HepG2 (cell line): ENCODE measurements around the gene PRRT2. TPM values are rescaled to one million over a fixed set of nuclear protein-coding genes. Genes with fewer than 3 reads are reported as not detected.

Source experiments
- AHR ChIP-seq: IDR thresholded peaks from 2 replicates; pipeline ENCODE4 v1.6.1; 2018; ENCODE audit warnings: missing genetic modification reagents, missing compliant biosample characterization
- ATM ChIP-seq: fragments of 450-650 bp; IDR thresholded peaks from 2 replicates; pipeline ENCODE4 v1.7.1; 2017; ENCODE audit warnings: mild to moderate bottlenecking, borderline replicate concordance
- KLF9 ChIP-seq: IDR thresholded peaks from 2 replicates; pipeline ENCODE4 v1.6.1; 2016; ENCODE audit warnings: low read depth
- NR3C1 ChIP-seq: sonication (generic); formaldehyde crosslinking; IDR thresholded peaks from 2 replicates; pipeline ENCODE4 v1.4.0; 2020; ENCODE audit warnings: missing genetic modification reagents
- SMAD9 ChIP-seq: sonication (generic); formaldehyde crosslinking; IDR thresholded peaks from 2 replicates; pipeline ENCODE4 v1.5.1; 2020; ENCODE audit warnings: mild to moderate bottlenecking, missing genetic modification reagents
- SMARCE1 ChIP-seq: fragments of 450-650 bp; IDR thresholded peaks from 2 replicates; pipeline ENCODE4 v1.6.1; 2017; ENCODE audit warnings: borderline replicate concordance
- ZFP36 ChIP-seq: fragments of 150-350 bp; IDR thresholded peaks from 2 replicates; pipeline ENCODE4 v1.6.1; 2018; ENCODE audit warnings: borderline replicate concordance, low read length, low read depth; ENCODE audit not compliant: partially characterized antibody
- ZNF230 ChIP-seq: sonication (generic); formaldehyde crosslinking; IDR thresholded peaks from 2 replicates; pipeline ENCODE4 v1.4.0; 2020; ENCODE audit warnings: mild to moderate bottlenecking, missing genetic modification reagents
- ZNF24 ChIP-seq: fragments of 450-650 bp; IDR thresholded peaks from 2 replicates; pipeline ENCODE4 v1.6.1; 2017; ENCODE audit warnings: antibody characterized with exemption, mild to moderate bottlenecking
- ZNF263 ChIP-seq: sonication (generic); formaldehyde crosslinking; IDR thresholded peaks from 2 replicates; pipeline ENCODE4 v1.4.0; 2020; ENCODE audit warnings: missing genetic modification reagents
- ZNF430 ChIP-seq: sonication (generic); formaldehyde crosslinking; IDR thresholded peaks from 2 replicates; pipeline ENCODE4 v1.9.0; 2021; ENCODE audit warnings: mild to moderate bottlenecking, missing genetic modification reagents
- ZNF432 ChIP-seq: sonication (generic); formaldehyde crosslinking; IDR thresholded peaks from 2 replicates; pipeline ENCODE4 v1.5.0; 2020; ENCODE audit warnings: missing genetic modification reagents, mild to moderate bottlenecking, borderline replicate concordance
- ZNF572 ChIP-seq: sonication (generic); formaldehyde crosslinking; IDR thresholded peaks from 2 replicates; pipeline ENCODE4 v1.5.1; 2020; ENCODE audit warnings: mild to moderate bottlenecking, missing genetic modification reagents
- ZNF713 ChIP-seq: sonication (generic); formaldehyde crosslinking; IDR thresholded peaks from 2 replicates; pipeline ENCODE4 v1.4.0; 2020; ENCODE audit warnings: mild to moderate bottlenecking, missing genetic modification reagents
- ZNF775 ChIP-seq: sonication (generic); formaldehyde crosslinking; IDR thresholded peaks from 2 replicates; pipeline ENCODE4 v1.4.0; 2020; ENCODE audit warnings: missing genetic modification reagents, mild to moderate bottlenecking, moderate library complexity, borderline replicate concordance
- polyA plus RNA-seq, 8 experiments: library from polyadenylated mRNA; depleted of rRNA in 3 of 8; stranded (reverse) in 7 of 8; unstranded in 1 of 8; fragments of >200 nt; fragmentation: Illumina TruSeq in 4 of 8; extraction: Trizol in 4 of 8; gene quantifications; 2 replicates each; pipeline versions ENCODE4 v1.2.1 to v1.2.3, GENCODE V29; 2011 to 2016; ENCODE audit warnings: low read depth in 4 of 8, missing spikeins in 1 of 8, mixed read lengths in 1 of 8; ENCODE audit not compliant: insufficient read depth in 1 of 8
- total RNA-seq, 5 experiments: library from RNA; depleted of rRNA; stranded (reverse); fragments of >200 nt; fragmentation: Illumina TruSeq; extraction: Trizol; gene quantifications; 2 replicates each; pipeline ENCODE4 v1.2.3, GENCODE V29; 2016; ENCODE audit warnings: low read depth in 1 of 5
- TF ChIP-seq, protein P1 (sequence below): sonication (generic); formaldehyde crosslinking; IDR thresholded peaks from 2 replicates; pipeline ENCODE4 v1.5.1; 2020; ENCODE audit warnings: mild to moderate bottlenecking, missing genetic modification reagents, borderline replicate concordance
- TF ChIP-seq, protein P2 (sequence below): sonication (generic); formaldehyde crosslinking; IDR thresholded peaks from 2 replicates; pipeline ENCODE4 v1.4.0; 2020; ENCODE audit warnings: missing genetic modification reagents, borderline replicate concordance
- TF ChIP-seq, protein P3 (sequence below): IDR thresholded peaks from 2 replicates; pipeline ENCODE4 v1.6.1; 2016; ENCODE audit warnings: low read depth, missing genetic modification reagents, missing compliant biosample characterization

Gene PRRT2
- total and polyA plus RNA-seq, 2 of the 13 experiments (the other 11 are each of a cell fraction or from before 2014, with no cell fraction given): 0.51 to 1.1 TPM

DNA sequence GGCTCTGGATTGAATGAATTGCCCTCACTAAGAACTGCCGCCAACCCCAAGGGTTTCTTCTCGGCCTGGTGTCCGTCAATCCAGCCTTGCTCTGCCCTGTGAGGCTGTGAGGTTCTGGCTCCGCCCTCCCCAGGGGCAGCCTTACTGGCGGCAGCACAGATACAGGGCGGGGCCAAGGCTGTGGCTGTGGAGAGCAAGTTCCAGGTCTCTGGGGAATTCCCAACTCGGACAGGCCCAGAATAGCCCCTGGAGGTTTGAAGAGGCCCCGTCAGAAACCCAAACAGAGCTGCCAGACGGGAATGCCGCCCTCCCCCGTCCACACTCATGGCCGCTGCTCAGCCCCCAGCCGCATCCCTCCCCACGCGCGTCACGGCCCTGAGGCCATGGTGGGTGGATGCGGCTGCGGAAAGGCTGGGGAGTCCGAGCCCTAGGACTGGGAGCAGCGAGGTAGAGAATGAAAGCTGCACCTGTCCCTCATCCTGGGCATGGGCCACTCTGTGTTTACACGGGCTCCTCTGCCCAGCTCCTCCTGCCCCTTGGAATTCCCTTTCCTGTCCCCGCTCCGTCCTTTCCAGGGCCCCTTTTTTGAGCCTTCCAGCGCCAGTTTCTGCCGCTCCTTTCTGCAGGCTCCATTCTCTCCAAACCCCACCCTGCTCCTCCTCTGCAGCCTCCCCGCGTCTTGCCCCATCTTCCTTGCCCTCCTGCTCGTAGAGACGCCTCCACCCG, 660 bp upstream of the PRRT2 start (continued):
- TF ChIP-seq, protein P1, sequence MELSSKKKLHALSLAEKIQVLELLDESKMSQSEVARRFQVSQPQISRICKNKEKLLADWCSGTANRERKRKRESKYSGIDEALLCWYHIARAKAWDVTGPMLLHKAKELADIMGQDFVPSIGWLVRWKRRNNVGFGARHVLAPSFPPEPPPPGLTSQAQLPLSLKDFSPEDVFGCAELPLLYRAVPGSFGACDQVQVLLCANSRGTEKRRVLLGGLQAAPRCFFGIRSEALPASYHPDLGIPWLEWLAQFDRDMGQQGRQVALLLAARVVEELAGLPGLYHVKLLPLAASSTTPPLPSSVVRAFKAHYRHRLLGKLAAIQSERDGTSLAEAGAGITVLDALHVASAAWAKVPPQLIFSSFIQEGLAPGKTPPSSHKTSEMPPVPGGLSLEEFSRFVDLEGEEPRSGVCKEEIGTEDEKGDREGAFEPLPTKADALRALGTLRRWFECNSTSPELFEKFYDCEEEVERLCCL: no peak
- TF ChIP-seq ZNF430 (CRISPR knock-in tag): no peak; the same call in 1 of the 2 replicates
- TF ChIP-seq, protein P2, sequence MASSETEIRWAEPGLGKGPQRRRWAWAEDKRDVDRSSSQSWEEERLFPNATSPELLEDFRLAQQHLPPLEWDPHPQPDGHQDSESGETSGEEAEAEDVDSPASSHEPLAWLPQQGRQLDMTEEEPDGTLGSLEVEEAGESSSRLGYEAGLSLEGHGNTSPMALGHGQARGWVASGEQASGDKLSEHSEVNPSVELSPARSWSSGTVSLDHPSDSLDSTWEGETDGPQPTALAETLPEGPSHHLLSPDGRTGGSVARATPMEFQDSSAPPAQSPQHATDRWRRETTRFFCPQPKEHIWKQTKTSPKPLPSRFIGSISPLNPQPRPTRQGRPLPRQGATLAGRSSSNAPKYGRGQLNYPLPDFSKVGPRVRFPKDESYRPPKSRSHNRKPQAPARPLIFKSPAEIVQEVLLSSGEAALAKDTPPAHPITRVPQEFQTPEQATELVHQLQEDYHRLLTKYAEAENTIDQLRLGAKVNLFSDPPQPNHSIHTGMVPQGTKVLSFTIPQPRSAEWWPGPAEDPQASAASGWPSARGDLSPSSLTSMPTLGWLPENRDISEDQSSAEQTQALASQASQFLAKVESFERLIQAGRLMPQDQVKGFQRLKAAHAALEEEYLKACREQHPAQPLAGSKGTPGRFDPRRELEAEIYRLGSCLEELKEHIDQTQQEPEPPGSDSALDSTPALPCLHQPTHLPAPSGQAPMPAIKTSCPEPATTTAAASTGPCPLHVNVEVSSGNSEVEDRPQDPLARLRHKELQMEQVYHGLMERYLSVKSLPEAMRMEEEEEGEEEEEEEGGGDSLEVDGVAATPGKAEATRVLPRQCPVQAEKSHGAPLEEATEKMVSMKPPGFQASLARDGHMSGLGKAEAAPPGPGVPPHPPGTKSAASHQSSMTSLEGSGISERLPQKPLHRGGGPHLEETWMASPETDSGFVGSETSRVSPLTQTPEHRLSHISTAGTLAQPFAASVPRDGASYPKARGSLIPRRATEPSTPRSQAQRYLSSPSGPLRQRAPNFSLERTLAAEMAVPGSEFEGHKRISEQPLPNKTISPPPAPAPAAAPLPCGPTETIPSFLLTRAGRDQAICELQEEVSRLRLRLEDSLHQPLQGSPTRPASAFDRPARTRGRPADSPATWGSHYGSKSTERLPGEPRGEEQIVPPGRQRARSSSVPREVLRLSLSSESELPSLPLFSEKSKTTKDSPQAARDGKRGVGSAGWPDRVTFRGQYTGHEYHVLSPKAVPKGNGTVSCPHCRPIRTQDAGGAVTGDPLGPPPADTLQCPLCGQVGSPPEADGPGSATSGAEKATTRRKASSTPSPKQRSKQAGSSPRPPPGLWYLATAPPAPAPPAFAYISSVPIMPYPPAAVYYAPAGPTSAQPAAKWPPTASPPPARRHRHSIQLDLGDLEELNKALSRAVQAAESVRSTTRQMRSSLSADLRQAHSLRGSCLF: no peak
- no peak; the same call in 1 of the 2 replicates for TF ChIP-seq ZNF775 (CRISPR knock-in tag)
- no peak; the same call in 1 of the 2 replicates for TF ChIP-seq AHR (CRISPR knock-in tag)
- TF ChIP-seq ATM: no peak
- TF ChIP-seq NR3C1 (CRISPR knock-in tag): no peak
- TF ChIP-seq, protein P3, sequence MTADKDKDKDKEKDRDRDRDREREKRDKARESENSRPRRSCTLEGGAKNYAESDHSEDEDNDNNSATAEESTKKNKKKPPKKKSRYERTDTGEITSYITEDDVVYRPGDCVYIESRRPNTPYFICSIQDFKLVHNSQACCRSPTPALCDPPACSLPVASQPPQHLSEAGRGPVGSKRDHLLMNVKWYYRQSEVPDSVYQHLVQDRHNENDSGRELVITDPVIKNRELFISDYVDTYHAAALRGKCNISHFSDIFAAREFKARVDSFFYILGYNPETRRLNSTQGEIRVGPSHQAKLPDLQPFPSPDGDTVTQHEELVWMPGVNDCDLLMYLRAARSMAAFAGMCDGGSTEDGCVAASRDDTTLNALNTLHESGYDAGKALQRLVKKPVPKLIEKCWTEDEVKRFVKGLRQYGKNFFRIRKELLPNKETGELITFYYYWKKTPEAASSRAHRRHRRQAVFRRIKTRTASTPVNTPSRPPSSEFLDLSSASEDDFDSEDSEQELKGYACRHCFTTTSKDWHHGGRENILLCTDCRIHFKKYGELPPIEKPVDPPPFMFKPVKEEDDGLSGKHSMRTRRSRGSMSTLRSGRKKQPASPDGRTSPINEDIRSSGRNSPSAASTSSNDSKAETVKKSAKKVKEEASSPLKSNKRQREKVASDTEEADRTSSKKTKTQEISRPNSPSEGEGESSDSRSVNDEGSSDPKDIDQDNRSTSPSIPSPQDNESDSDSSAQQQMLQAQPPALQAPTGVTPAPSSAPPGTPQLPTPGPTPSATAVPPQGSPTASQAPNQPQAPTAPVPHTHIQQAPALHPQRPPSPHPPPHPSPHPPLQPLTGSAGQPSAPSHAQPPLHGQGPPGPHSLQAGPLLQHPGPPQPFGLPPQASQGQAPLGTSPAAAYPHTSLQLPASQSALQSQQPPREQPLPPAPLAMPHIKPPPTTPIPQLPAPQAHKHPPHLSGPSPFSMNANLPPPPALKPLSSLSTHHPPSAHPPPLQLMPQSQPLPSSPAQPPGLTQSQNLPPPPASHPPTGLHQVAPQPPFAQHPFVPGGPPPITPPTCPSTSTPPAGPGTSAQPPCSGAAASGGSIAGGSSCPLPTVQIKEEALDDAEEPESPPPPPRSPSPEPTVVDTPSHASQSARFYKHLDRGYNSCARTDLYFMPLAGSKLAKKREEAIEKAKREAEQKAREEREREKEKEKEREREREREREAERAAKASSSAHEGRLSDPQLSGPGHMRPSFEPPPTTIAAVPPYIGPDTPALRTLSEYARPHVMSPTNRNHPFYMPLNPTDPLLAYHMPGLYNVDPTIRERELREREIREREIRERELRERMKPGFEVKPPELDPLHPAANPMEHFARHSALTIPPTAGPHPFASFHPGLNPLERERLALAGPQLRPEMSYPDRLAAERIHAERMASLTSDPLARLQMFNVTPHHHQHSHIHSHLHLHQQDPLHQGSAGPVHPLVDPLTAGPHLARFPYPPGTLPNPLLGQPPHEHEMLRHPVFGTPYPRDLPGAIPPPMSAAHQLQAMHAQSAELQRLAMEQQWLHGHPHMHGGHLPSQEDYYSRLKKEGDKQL (CRISPR knock-in tag): 0 out of 2 replicates have a peak, but pooled peaks have one; percentile 17
- TF ChIP-seq ZNF432 (CRISPR knock-in tag): no peak
- TF ChIP-seq ZNF24: no peak
- TF ChIP-seq ZFP36: no peak
- no peak for TF ChIP-seq KLF9 (CRISPR knock-in tag)
- TF ChIP-seq ZNF572 (CRISPR knock-in tag): no peak
- TF ChIP-seq SMAD9: 0 out of 2 replicates have a peak, but pooled peaks have one; percentile 37
- no peak for TF ChIP-seq ZNF713 (CRISPR knock-in tag)
- no peak for TF ChIP-seq ZNF230
- 0 out of 2 replicates have a peak, but pooled peaks have one; percentile 50 for TF ChIP-seq ZNF263 (CRISPR knock-in tag)
- TF ChIP-seq SMARCE1: no peak
